Breast epithelium (tissue), 3 donors: Measurements from ENCODE around the gene PFKP.

Experiments used
- CTCF ChIP-seq, 3 donors: fragments of 450-650 bp; IDR thresholded peaks; one replicate each; pipeline ENCODE4 v1.5.1; 2016 to 2017; ENCODE audit warnings: antibody characterized with exemption in 3 of 3, mild to moderate bottlenecking in 3 of 3, moderate library complexity in 3 of 3
- POLR2A ChIP-seq: fragments of 450-650 bp; IDR thresholded peaks from one replicate; pipeline ENCODE4 v1.6.1; 2016; ENCODE audit warnings: antibody characterized with exemption, mild to moderate bottlenecking, moderate library complexity

DNA sequence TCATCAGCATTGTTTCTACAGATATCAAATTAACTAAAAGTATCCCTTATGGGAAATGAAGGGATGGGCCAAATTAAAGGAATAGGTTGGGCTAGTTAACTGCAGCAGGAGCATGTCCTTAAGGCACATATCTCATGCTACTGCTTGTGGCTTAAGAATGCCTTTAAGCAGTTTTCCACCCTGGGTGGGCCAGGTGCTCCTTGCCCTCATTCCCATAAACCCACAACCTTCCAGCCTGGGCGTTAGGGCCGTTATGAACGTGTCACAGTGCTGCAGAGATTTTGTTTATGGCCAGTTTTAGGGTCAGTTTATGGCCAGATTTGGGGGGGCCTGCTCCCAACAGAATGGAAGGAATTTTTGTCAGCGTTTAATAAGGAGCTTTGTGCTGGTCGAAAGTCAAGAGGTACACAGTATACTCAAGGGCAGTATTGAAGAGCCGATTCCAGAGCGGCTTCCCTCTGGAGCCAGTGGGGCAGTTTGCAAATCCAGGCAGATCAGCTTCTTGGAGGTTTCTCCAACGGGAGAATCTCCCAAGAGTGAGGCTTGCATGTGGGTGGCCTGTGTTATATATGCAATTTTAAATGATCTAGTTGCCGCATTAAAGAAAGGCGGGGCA lies 7.7 kb downstream of the PFKP start:
- TF ChIP-seq CTCF (IDR thresholded peaks at IDR 0.05) (no peak), POLR2A (no peak)
